CD14-positive monocyte (primary cell): Measurements from ENCODE around the gene CFAP44. TPM values are rescaled to one million over a fixed set of nuclear protein-coding genes. Genes with fewer than 3 reads are reported as not detected.

ENCODE experiments used
- DNase-seq, 3 donors: peaks; one replicate each; pipeline ENCODE4 v3.0.0-alpha.2; 2011 to 2022
- H2AFZ ChIP-seq: 2 replicates; pipeline ENCODE4 v1.6.0; 2012; ENCODE audit warnings: mild to moderate bottlenecking, low read depth, low read length, inconsistent platforms; ENCODE audit not compliant: insufficient read depth, poor library complexity, severe bottlenecking
- H3K27ac ChIP-seq, 2 donors: 1 replicate in 1 of 2; 2 replicates in 1 of 2; pipeline ENCODE4 v1.5.1; 2012 to 2013; ENCODE audit warnings: low read length in 2 of 2, control low read depth in 1 of 2, inconsistent platforms in 1 of 2, low read depth in 1 of 2, mild to moderate bottlenecking in 1 of 2
- H3K27me3 ChIP-seq, 2 donors: one replicate each; pipeline versions ENCODE4 v1.6.0 to v1.6.1; 2011 to 2013; ENCODE audit warnings: low read length in 2 of 2; ENCODE audit not compliant: control insufficient read depth in 2 of 2, insufficient read depth in 2 of 2
- H3K36me3 ChIP-seq, 2 donors: replicated peaks in 1 of 2; 1 replicate in 1 of 2; 2 replicates in 1 of 2; pipeline versions ENCODE4 v1.5.1 to v1.6.1; 2012 to 2013; ENCODE audit warnings: low read length in 2 of 2, control low read depth in 1 of 2, inconsistent platforms in 1 of 2, mild to moderate bottlenecking in 1 of 2; ENCODE audit not compliant: insufficient read depth in 2 of 2, control insufficient read depth in 1 of 2
- H3K4me1 ChIP-seq, 2 donors: 1 replicate in 1 of 2; 2 replicates in 1 of 2; pipeline versions ENCODE4 v1.5.1 to v1.6.1; 2012 to 2013; ENCODE audit warnings: low read length in 2 of 2, control low read depth in 1 of 2, inconsistent platforms in 1 of 2, mild to moderate bottlenecking in 1 of 2, moderate library complexity in 1 of 2; ENCODE audit not compliant: insufficient read depth in 2 of 2, control insufficient read depth in 1 of 2
- H3K4me2 ChIP-seq: replicated peaks from 2 replicates; pipeline ENCODE3; 2012; ENCODE audit warnings: low read length, moderate library complexity, mild to moderate bottlenecking; ENCODE audit not compliant: poor library complexity, severe bottlenecking; ENCODE audit errors: extremely low read depth
- H3K4me3 ChIP-seq, 3 experiments: fragments of 200-600 bp in 1 of 3; sonication (generic) in 1 of 3; replicated peaks in 1 of 3; 1 replicate in 2 of 3; 2 replicates in 1 of 3; pipeline ENCODE4 v1.5.1; 2011 to 2013; ENCODE audit warnings: low read length in 3 of 3, mild to moderate bottlenecking in 3 of 3, control low read depth in 2 of 3, low read depth in 2 of 3, inconsistent platforms in 1 of 3, moderate library complexity in 1 of 3
- H3K79me2 ChIP-seq: 2 replicates; pipeline ENCODE4 v1.6.0; 2012; ENCODE audit warnings: mild to moderate bottlenecking, control low read depth, inconsistent platforms, low read length, moderate library complexity; ENCODE audit not compliant: insufficient read depth
- H3K9ac ChIP-seq: 2 replicates; pipeline ENCODE4 v1.6.0; 2017; ENCODE audit warnings: low read length, mild to moderate bottlenecking; ENCODE audit not compliant: insufficient read depth, poor library complexity, severe bottlenecking
- H3K9me3 ChIP-seq, 2 donors: replicated peaks in 1 of 2; 1 replicate in 1 of 2; 2 replicates in 1 of 2; pipeline versions ENCODE4 v1.5.1 to v1.6.1; 2012 to 2013; ENCODE audit warnings: low read length in 2 of 2, control low read depth in 1 of 2; ENCODE audit not compliant: control insufficient read depth in 1 of 2, insufficient read depth in 1 of 2
- H4K20me1 ChIP-seq: 2 replicates; pipeline ENCODE4 v1.6.0; 2012; ENCODE audit warnings: mild to moderate bottlenecking, low read length, control low read depth, moderate library complexity; ENCODE audit not compliant: insufficient read depth
- H3K27ac Mint-ChIP-seq, 7 donors: one replicate each; pipeline ENCODE4 v1.8.0; 2020; ENCODE audit warnings: mild to moderate bottlenecking in 7 of 7, mixed read lengths in 7 of 7, moderate library complexity in 6 of 7, inconsistent platforms in 2 of 7
- H3K27me3 Mint-ChIP-seq, 3 donors: one replicate each; pipeline ENCODE4 v1.8.0; 2021 to 2022; ENCODE audit warnings: low read depth in 3 of 3, mild to moderate bottlenecking in 3 of 3, mixed read lengths in 3 of 3, moderate library complexity in 3 of 3, inconsistent platforms in 1 of 3
- H3K36me3 Mint-ChIP-seq, 2 donors: one replicate each; pipeline ENCODE4 v1.8.0; 2020; ENCODE audit warnings: mixed read lengths in 2 of 2, inconsistent platforms in 1 of 2, mild to moderate bottlenecking in 1 of 2
- H3K4me1 Mint-ChIP-seq: one replicate; pipeline ENCODE4 v1.8.0; 2020; ENCODE audit warnings: mild to moderate bottlenecking, mixed read lengths
- H3K4me3 Mint-ChIP-seq, 2 donors: one replicate each; pipeline ENCODE4 v1.8.0; 2020; ENCODE audit warnings: mild to moderate bottlenecking in 2 of 2, mixed read lengths in 2 of 2, moderate library complexity in 1 of 2
- H3K9me3 Mint-ChIP-seq, 7 donors: one replicate each; pipeline ENCODE4 v1.8.0; 2020 to 2022; ENCODE audit warnings: mixed read lengths in 7 of 7, mild to moderate bottlenecking in 6 of 7, moderate library complexity in 6 of 7, inconsistent platforms in 2 of 7
- CTCF ChIP-seq: fragments of 200-600 bp; IDR thresholded peaks from one replicate; pipeline ENCODE4 v1.8.0; 2022; ENCODE audit warnings: antibody characterized with exemption, mild to moderate bottlenecking
- WGBS: methylation state at CpG from one replicate; pipeline ENCODE4 v1.1.5; 2013; ENCODE audit warnings: missing lambda C conversion rate; ENCODE audit not compliant: insufficient coverage; 5-methylcytosine and 5-hydroxymethylcytosine counted together
- intact Hi-C, 2 donors: fragments of 100-400 bp; cut with micrococcal nuclease; formaldehyde crosslinking; loops; one replicate each; pipeline versions ENCODE4 v1.15.0 to v1.15.1; 2023
- polyA plus RNA-seq, 3 donors: library from polyadenylated mRNA; depleted of rRNA in 1 of 3; unstranded in 2 of 3; stranded (reverse) in 1 of 3; fragments of 300-500 nt in 2 of 3; fragments of >200 nt in 1 of 3; fragmentation: Illumina TruSeq in 2 of 3; gene quantifications; 1 replicate in 2 of 3; 2 replicates in 1 of 3; pipeline ENCODE4 v1.2.3, GENCODE V29; 2012 to 2021

Gene CFAP44
- polyA plus RNA-seq, 3 donors = 0.08 to 2.1 TPM; not detected in 1

- Histone ChIP-seq H4K20me1 (no peaks in the 10 kb centered on the region), H3K4me1 (no peaks in the 10 kb centered on the region), H3K27ac (no peak overlapping the region), H3K9me3 (no peaks in the 10 kb centered on the region), H3K4me2 (no peak overlapping the region), H3K9ac (no peak overlapping the region), H3K79me2 (no peaks in the 10 kb centered on the region), H2AFZ (no peak overlapping the region), H3K36me3 (peaks cover 15 to 41% of the 10 kb centered on the region in 2 donors), H3K4me3 (no peak overlapping the region), H3K27me3 (no peaks in the 10 kb centered on the region)
- intact Hi-C loops = no loop called here
- Mint-ChIP-seq H3K9me3 (peaks cover 0 to 11% (median 2%) of the 10 kb centered on the region in 7 donors), H3K36me3 (peaks cover 60 to 75% of the 10 kb centered on the region in 2 donors), H3K27me3 (peaks cover 0 to 1% (median 0%) of the 10 kb centered on the region in 3 donors), H3K4me3 (no peak overlapping the region), H3K27ac (no peak overlapping the region), H3K4me1 (peaks cover 9% of the 10 kb centered on the region)
- no peak for DNase-seq
- TF ChIP-seq CTCF = no peak
Measured at GRCh38 chr3:113455446-113455845, 14.2 kb upstream of the CFAP44 start.

GRCh38 chr3:113454630-113455029, 13.3 kb upstream of the CFAP44 start:
- Histone ChIP-seq H3K4me3 (no peak overlapping the region), H3K4me1 (no peaks in the 10 kb centered on the region), H3K27ac (no peak overlapping the region), H3K4me2 (no peak overlapping the region), H3K79me2 (no peaks in the 10 kb centered on the region), H4K20me1 (no peaks in the 10 kb centered on the region), H3K27me3 (no peaks in the 10 kb centered on the region), H3K9ac (no peak overlapping the region), H3K9me3 (no peaks in the 10 kb centered on the region), H3K36me3 (peaks cover 7 to 41% of the 10 kb centered on the region in 2 donors), H2AFZ (no peak overlapping the region)
- Mint-ChIP-seq H3K4me1 (peaks cover 9% of the 10 kb centered on the region), H3K36me3 (peaks cover 51 to 70% of the 10 kb centered on the region in 2 donors), H3K4me3 (no peak overlapping the region), H3K9me3 (peaks cover 0 to 11% (median 2%) of the 10 kb centered on the region in 7 donors), H3K27me3 (peaks cover 0 to 1% (median 0%) of the 10 kb centered on the region in 3 donors), H3K27ac (no peak overlapping the region)
- intact Hi-C loops = no loop called here
- no peak for DNase-seq
- WGBS = 83% methylated on average over 1 of the region's 3 CpGs
- no peak for TF ChIP-seq CTCF
